GM23338 (cell line): ENCODE measurements around the gene KRT85. TPM values are rescaled to one million over a fixed set of nuclear protein-coding genes. Genes with fewer than 3 reads are reported as not detected.

ENCODE experiments used
- polyA plus RNA-seq: library from polyadenylated mRNA; unstranded; fragments of >200 nt; fragmentation: Nextera tagmentation; extraction: Ambion mirVana; gene quantifications from 2 replicates; pipeline ENCODE4 v1.2.1, GENCODE V29; 2016
- total RNA-seq: library from RNA; depleted of rRNA; stranded (reverse); fragments of >200 nt; shearing (Covaris generic); gene quantifications from 2 replicates; pipeline ENCODE4 v1.2.3, GENCODE V29; 2014; rRNA removed

KRT85 gene
- total and polyA plus RNA-seq, 2 experiments from 2014 or later: not detected

Other genes with a start within 250 kb of the KRT85 start
- not detected in 2 replicates for gene KRT80, start 175.5 kb downstream of the KRT85 start, total RNA-seq
- gene KRT80, start 175.5 kb downstream of the KRT85 start, polyA plus RNA-seq: not detected in 2 replicates
- 9.4 and 11.7 TPM in 2 replicates for gene KRT7, start 134.2 kb downstream of the KRT85 start, total RNA-seq
- 6.5 and 16.4 TPM in 2 replicates for gene KRT7, start 134.2 kb downstream of the KRT85 start, polyA plus RNA-seq
- not detected in 2 replicates for gene KRT86, start 92.8 kb downstream of the KRT85 start, total RNA-seq
- 0.16 and 0.30 TPM in 2 replicates for gene KRT86, start 92.8 kb downstream of the KRT85 start, polyA plus RNA-seq
- not detected in 2 replicates for gene KRT81, start 75.9 kb downstream of the KRT85 start, total RNA-seq
- not detected in 2 replicates for gene KRT81, start 75.9 kb downstream of the KRT85 start, polyA plus RNA-seq
- not detected in 2 replicates for gene KRT83, start 46.1 kb downstream of the KRT85 start, total RNA-seq
- not detected in 2 replicates for gene KRT83, start 46.1 kb downstream of the KRT85 start, polyA plus RNA-seq
- not detected in 2 replicates for gene KRT84, start 18.2 kb upstream of the KRT85 start, total RNA-seq
- gene KRT84, start 18.2 kb upstream of the KRT85 start, polyA plus RNA-seq: not detected in 2 replicates
- gene KRT82, start 38.9 kb upstream of the KRT85 start, total RNA-seq: not detected in 2 replicates
- gene KRT82, start 38.9 kb upstream of the KRT85 start, polyA plus RNA-seq: not detected in 2 replicates
- not detected in 2 replicates for gene KRT75, start 66.9 kb upstream of the KRT85 start, total RNA-seq
- not detected in 2 replicates for gene KRT75, start 66.9 kb upstream of the KRT85 start, polyA plus RNA-seq
- not detected in 2 replicates for gene KRT6B, start 84.7 kb upstream of the KRT85 start, total RNA-seq
- gene KRT6B, start 84.7 kb upstream of the KRT85 start, polyA plus RNA-seq: not detected in 2 replicates
- not detected in 2 replicates for gene KRT6C, start 106.3 kb upstream of the KRT85 start, total RNA-seq
- not detected in 2 replicates for gene KRT6C, start 106.3 kb upstream of the KRT85 start, polyA plus RNA-seq
- gene KRT6A, start 125.8 kb upstream of the KRT85 start, total RNA-seq: not detected in 2 replicates
- not detected in 2 replicates for gene KRT6A, start 125.8 kb upstream of the KRT85 start, polyA plus RNA-seq
- not detected in 2 replicates for gene KRT5, start 152.9 kb upstream of the KRT85 start, total RNA-seq
- not detected in 2 replicates for gene KRT5, start 152.9 kb upstream of the KRT85 start, polyA plus RNA-seq
- not detected in 2 replicates for gene KRT71, start 185.7 kb upstream of the KRT85 start, total RNA-seq
- not detected in 2 replicates for gene KRT71, start 185.7 kb upstream of the KRT85 start, polyA plus RNA-seq
- not detected in 2 replicates for gene KRT74, start 206.4 kb upstream of the KRT85 start, total RNA-seq
- not detected in 2 replicates for gene KRT74, start 206.4 kb upstream of the KRT85 start, polyA plus RNA-seq
- not detected in 2 replicates for gene KRT72, start 234.0 kb upstream of the KRT85 start, total RNA-seq
- gene KRT72, start 234.0 kb upstream of the KRT85 start, polyA plus RNA-seq: not detected in 2 replicates